Measurements from ENCODE around the gene PDE5A. TPM values are rescaled to one million over a fixed set of nuclear protein-coding genes. Genes with fewer than 3 reads are reported as not detected.

The PDE5A gene
- total RNA-seq, 1 donor from 2014 or later, result 9.1 TPM

GRCh38 chr4:119579823-119580222 is 48.8 kb downstream of the PDE5A start:
- no peak overlapping the region for H3K4me3 Mint-ChIP-seq (ENCODE audit: unreplicated experiment)
- H3K4me1 Mint-ChIP-seq (ENCODE audit: unreplicated experiment), result peaks cover 11% of the 10 kb centered on the region
- no peaks in the 10 kb centered on the region for H3K9me3 Mint-ChIP-seq (ENCODE audit: unreplicated experiment)
- no peaks in the 10 kb centered on the region for H3K27me3 Mint-ChIP-seq (ENCODE audit: unreplicated experiment)
- no peak for TF ChIP-seq CTCF (IDR thresholded peaks at IDR 0.05)
- peaks cover 16% of the 10 kb centered on the region for H3K36me3 Mint-ChIP-seq (ENCODE audit: unreplicated experiment)
- peak overlapping the region; percentile 51 for H3K27ac Mint-ChIP-seq (ENCODE audit: unreplicated experiment)
- DNase-seq (ENCODE audit: extremely low spot score, unreplicated experiment), result no peak

- no peak for TF ChIP-seq CTCF (IDR thresholded peaks at IDR 0.05)
- Mint-ChIP-seq H3K27ac (ENCODE audit: unreplicated experiment) (no peak overlapping the region), H3K4me3 (ENCODE audit: unreplicated experiment) (no peak overlapping the region), H3K4me1 (ENCODE audit: unreplicated experiment) (peaks cover 15% of the 10 kb centered on the region), H3K27me3 (ENCODE audit: unreplicated experiment) (no peaks in the 10 kb centered on the region), H3K36me3 (ENCODE audit: unreplicated experiment) (peaks cover 7% of the 10 kb centered on the region), H3K9me3 (ENCODE audit: unreplicated experiment) (peaks cover under 1% of the 10 kb centered on the region)
- no peak for DNase-seq (ENCODE audit: extremely low spot score, unreplicated experiment)
Observed at GRCh38 chr4:119570401-119570800, 58.2 kb downstream of the PDE5A start.

GRCh38 chr4:119564106-119564505 is 64.5 kb downstream of the PDE5A start:
- Mint-ChIP-seq H3K27me3 (ENCODE audit: unreplicated experiment) (no peaks in the 10 kb centered on the region), H3K4me3 (ENCODE audit: unreplicated experiment) (no peak overlapping the region), H3K9me3 (ENCODE audit: unreplicated experiment) (peaks cover 20% of the 10 kb centered on the region), H3K27ac (ENCODE audit: unreplicated experiment) (no peak overlapping the region), H3K36me3 (ENCODE audit: unreplicated experiment) (peaks cover 24% of the 10 kb centered on the region), H3K4me1 (ENCODE audit: unreplicated experiment) (no peaks in the 10 kb centered on the region)
- no peak for TF ChIP-seq CTCF (IDR thresholded peaks at IDR 0.05)
- no peak for DNase-seq (ENCODE audit: extremely low spot score, unreplicated experiment)

- no peaks in the 10 kb centered on the region for H3K4me1 Mint-ChIP-seq (ENCODE audit: unreplicated experiment)
- DNase-seq (ENCODE audit: extremely low spot score, unreplicated experiment), result no peak
- no peaks in the 10 kb centered on the region for H3K27me3 Mint-ChIP-seq (ENCODE audit: unreplicated experiment)
- H3K27ac Mint-ChIP-seq (ENCODE audit: unreplicated experiment), result no peak overlapping the region
- H3K4me3 Mint-ChIP-seq (ENCODE audit: unreplicated experiment), result no peak overlapping the region
- peaks cover 12% of the 10 kb centered on the region for H3K36me3 Mint-ChIP-seq (ENCODE audit: unreplicated experiment)
- peak; percentile 68 for TF ChIP-seq CTCF (IDR thresholded peaks at IDR 0.05)
- H3K9me3 Mint-ChIP-seq (ENCODE audit: unreplicated experiment), result peaks cover 7% of the 10 kb centered on the region
Observed at GRCh38 chr4:119559044-119559647, 69.5 kb downstream of the PDE5A start.

GRCh38 chr4:119550857-119551532 is 77.6 kb downstream of the PDE5A start:
- Mint-ChIP-seq H3K4me3 (ENCODE audit: unreplicated experiment) (no peak overlapping the region), H3K4me1 (ENCODE audit: unreplicated experiment) (peaks cover 13% of the 10 kb centered on the region), H3K9me3 (ENCODE audit: unreplicated experiment) (no peaks in the 10 kb centered on the region), H3K27ac (ENCODE audit: unreplicated experiment) (no peak overlapping the region), H3K27me3 (ENCODE audit: unreplicated experiment) (no peaks in the 10 kb centered on the region), H3K36me3 (ENCODE audit: unreplicated experiment) (peaks cover 9% of the 10 kb centered on the region)
- TF ChIP-seq CTCF (IDR thresholded peaks at IDR 0.05), result no peak
- DNase-seq (ENCODE audit: extremely low spot score, unreplicated experiment), result no peak

Measured in osteocyte (in vitro differentiated cells).